ENCODE results near the gene OSBPL2. TPM values are rescaled to one million over a fixed set of nuclear protein-coding genes. Genes with fewer than 3 reads are reported as not detected.

Gene OSBPL2
- total and polyA plus RNA-seq, 2 donors (not counting 3 experiments of a cell fraction or from before 2014, with no cell fraction given): 13.1 to 33.0 TPM

GRCh38 chr20:62323980-62324906 is 85.9 kb downstream of the OSBPL2 start:
- POLR2A ChIA-PET: no interaction called here
- CTCF ChIA-PET: no interaction called here
- Histone ChIP-seq H3K4me1 (ENCODE audit: control insufficient read depth, extremely low read depth, insufficient read depth, low read length) (no peaks in the 10 kb centered on the region), H3K9ac (replicated peaks; ENCODE audit: extremely low read depth, insufficient read depth, low read length) (no peak overlapping the region), H3K4me2 (ENCODE audit: insufficient read depth, low read length) (no peak overlapping the region), H3K27me3 (ENCODE audit: control insufficient read depth in 2 of 2, insufficient read depth in 2 of 2, low read length in 2 of 2) (no peaks in the 10 kb centered on the region), H3K4me3 (replicated peaks in 1 of 3; ENCODE audit: insufficient read depth in 1 of 3, low read depth in 1 of 3, low read length in 3 of 3) (no peak overlapping the region), H3K36me3 (ENCODE audit: control insufficient read depth in 2 of 2, extremely low read depth in 1 of 2, insufficient read depth in 2 of 2, low read length in 2 of 2) (peaks cover 21 to 42% of the 10 kb centered on the region in 2 experiments), H3K27ac (ENCODE audit: insufficient read depth, low read depth, low read length) (no peak overlapping the region), H4K20me1 (replicated peaks; ENCODE audit: control insufficient read depth, extremely low read depth, insufficient read depth, low read length) (no peaks in the 10 kb centered on the region), H3K9me1 (replicated peaks; ENCODE audit: control insufficient read depth, extremely low read depth, insufficient read depth, low read length) (no peaks in the 10 kb centered on the region), H3K79me2 (ENCODE audit: control insufficient read depth, insufficient read depth, low read length) (no peaks in the 10 kb centered on the region), H2AFZ (ENCODE audit: low read depth, low read length) (no peak overlapping the region), H3K9me3 (replicated peaks; ENCODE audit: control insufficient read depth, insufficient read depth, low read length) (no peaks in the 10 kb centered on the region)
- TF ChIP-seq MAX (IDR thresholded peaks at IDR 0.05; ENCODE audit: insufficient read depth, insufficient read length): no peak
- TF ChIP-seq CTCF (IDR thresholded peaks at IDR 0.05; ENCODE audit: extremely low read depth in 1 of 2, insufficient read depth in 1 of 2, low read depth in 1 of 2, low read length in 2 of 2): no peak
- no peak for TF ChIP-seq POLR2AphosphoS5 (IDR thresholded peaks at IDR 0.05; ENCODE audit: insufficient read depth, low read depth, low read length)
- no peak for TF ChIP-seq EZH2 (IDR thresholded peaks at IDR 0.05; ENCODE audit: borderline replicate concordance, low read depth, low read length, severe bottlenecking)
- TF ChIP-seq MYC (IDR thresholded peaks at IDR 0.05; ENCODE audit: low read depth, low read length): no peak
- TF ChIP-seq JUN (IDR thresholded peaks at IDR 0.05; ENCODE audit: borderline replicate concordance, insufficient read depth, insufficient read length, low read depth): no peak
- no peak for TF ChIP-seq POLR2A (IDR thresholded peaks at IDR 0.05; ENCODE audit: low read depth, low read length)
- TF ChIP-seq GATA2 (IDR thresholded peaks at IDR 0.05; ENCODE audit: insufficient read depth, insufficient read length, low read depth, low read length): no peak
- TF ChIP-seq FOS (IDR thresholded peaks at IDR 0.05; ENCODE audit: borderline replicate concordance, insufficient read depth, low read length): no peak
- FAIRE-seq (no peak), DNase-seq (ENCODE audit: low read depth, low spot score) (no peak)
- intact Hi-C loops (cut with micrococcal nuclease): loop anchor here (5.0 kb wide), 1 partner anchor 33 kb away; no protein-coding TSS in a partner anchor
- BruUV-seq (replicated peaks): no TSS peak
- dilution Hi-C loops (cut with MboI; ENCODE audit: extremely low pct_ligation_motif_present, low sequenced_read_pairs): no loop called here

All from endothelial cell of umbilical vein (primary cell).